ENCODE measurements around the gene STMND1.

Gene STMND1

GRCh38 chr6:17167327-17167979 lies 65.6 kb downstream of the STMND1 start:
- DNase-seq: no peak

- DNase-seq: no peak
These were observed 67.4 kb downstream of the STMND1 start for GRCh38 chr6:17169291-17169690.

- no peak for DNase-seq
These were observed 67.9 kb downstream of the STMND1 start for GRCh38 chr6:17169711-17170110.

GRCh38 chr6:17172836-17173470 lies 71.1 kb downstream of the STMND1 start:
- DNase-seq: no peak

GRCh38 chr6:17178326-17178725 lies 76.5 kb downstream of the STMND1 start:
- no peak for DNase-seq

GRCh38 chr6:17178754-17179529 lies 77.1 kb downstream of the STMND1 start:
- DNase-seq: no peak

- DNase-seq: no peak
These were observed 77.8 kb downstream of the STMND1 start for GRCh38 chr6:17179530-17180073.

All from CD4-positive, alpha-beta T cell treated with Interleukin-1 beta for 1 hour (primary cell).